OCI-LY7 (cell line): ENCODE results near the gene CD9.

Source experiments
- CTCF ChIP-seq: fragments of 200-600 bp; sonication (generic); conservative IDR thresholded peaks from 2 replicates; pipeline ENCODE4 v1.5.1; 2014; ENCODE audit warnings: mild to moderate bottlenecking, antibody characterized with exemption, low read length, moderate library complexity, mixed read lengths
- EZH2phosphoT487 ChIP-seq: fragments of 200-600 bp; sonication (generic); IDR thresholded peaks from 2 replicates; pipeline ENCODE4 v1.6.1; 2018; ENCODE audit warnings: low read depth, borderline replicate concordance, mild to moderate bottlenecking, mixed run types, antibody characterized with exemption, low read length, moderate library complexity, mixed read lengths

GRCh38 chr12:6181166-6181565 is 19.0 kb upstream of the CD9 start:
- no peak for TF ChIP-seq CTCF
- no peak for TF ChIP-seq EZH2phosphoT487
